GM18507 (cell line): ENCODE results near the gene LMTK3.
"Not testable (repeated sequence)": the region's sequence is repeated elsewhere in the genome, so short reads cannot be mapped to it uniquely, and the experiment has no call there.

Source experiments
- DNase-seq: peaks from one replicate; pipeline ENCODE4 v3.0.0; 2011; ENCODE audit warnings: low read depth; ENCODE audit not compliant: insufficient read length; ENCODE audit errors: extremely low spot score
- FAIRE-seq: peaks from 2 replicates; lab custom pipeline; 2011; peaks lifted over from hg19 to GRCh38; lab: Jason Lieb, UNC

The LMTK3 gene

GRCh38 chr19:48543121-48543710 is 31.6 kb upstream of the LMTK3 start:
- DNase-seq (no peak), FAIRE-seq (no peak)

GRCh38 chr19:48541813-48542212 is 30.2 kb upstream of the LMTK3 start:
- FAIRE-seq (no peak), DNase-seq (no peak)

GRCh38 chr19:48540110-48540509 is 28.5 kb upstream of the LMTK3 start:
- DNase-seq (no peak), FAIRE-seq (no peak)

- FAIRE-seq (no peak), DNase-seq (no peak)
These were observed 28.0 kb upstream of the LMTK3 start for GRCh38 chr19:48539503-48540096.

- FAIRE-seq, result not testable (repeated sequence)
These were observed 26.4 kb upstream of the LMTK3 start for GRCh38 chr19:48538057-48538456.

GRCh38 chr19:48537541-48537940 is 25.9 kb upstream of the LMTK3 start:
- no peak for DNase-seq
- FAIRE-seq, result no peak

More at GRCh38 chr19:48538057-48538456, 26.4 kb upstream of the LMTK3 start:
- DNase-seq, result not testable (repeated sequence)

- DNase-seq, result no peak
- no peak for FAIRE-seq
These were observed 22.1 kb upstream of the LMTK3 start for GRCh38 chr19:48533770-48534169.

- FAIRE-seq, result no peak
- DNase-seq, result no peak
These were observed 19.1 kb upstream of the LMTK3 start for GRCh38 chr19:48530770-48531169.

GRCh38 chr19:48530066-48530720 is 18.6 kb upstream of the LMTK3 start:
- no peak for FAIRE-seq

GRCh38 chr19:48529156-48529555 is 17.5 kb upstream of the LMTK3 start:
- DNase-seq (no peak), FAIRE-seq (no peak)

More at GRCh38 chr19:48530066-48530720, 18.6 kb upstream of the LMTK3 start:
- no peak for DNase-seq

GRCh38 chr19:48524732-48525131 is 13.1 kb upstream of the LMTK3 start:
- no peak for DNase-seq
- no peak for FAIRE-seq

- FAIRE-seq, result no peak
These were observed 12.6 kb upstream of the LMTK3 start for GRCh38 chr19:48524221-48524620.

GRCh38 chr19:48520134-48520533 is 8.5 kb upstream of the LMTK3 start:
- no peak for DNase-seq
- no peak for FAIRE-seq

More at GRCh38 chr19:48524221-48524620, 12.6 kb upstream of the LMTK3 start:
- no peak for DNase-seq

GRCh38 chr19:48519426-48519825 is 7.8 kb upstream of the LMTK3 start:
- FAIRE-seq, DNase-seq: not testable (repeated sequence)

- FAIRE-seq (no peak), DNase-seq (no peak)
These were observed 6.6 kb upstream of the LMTK3 start for GRCh38 chr19:48518207-48518606.

- FAIRE-seq, result no peak
- no peak for DNase-seq
These were observed 4.9 kb upstream of the LMTK3 start for GRCh38 chr19:48516536-48516935.

- DNase-seq (no peak), FAIRE-seq (no peak)
These were observed 2.5 kb upstream of the LMTK3 start for GRCh38 chr19:48514123-48514458.

- no peak for DNase-seq
These were observed 1.9 kb upstream of the LMTK3 start for GRCh38 chr19:48513289-48514122.

GRCh38 chr19:48512504-48513288 is 1.1 kb upstream of the LMTK3 start:
- DNase-seq, result no peak
- FAIRE-seq, result no peak

More at GRCh38 chr19:48513289-48514122, 1.9 kb upstream of the LMTK3 start:
- FAIRE-seq, result peak; percentile 89
